Measurements from ENCODE around the gene EAPP.

DNA sequence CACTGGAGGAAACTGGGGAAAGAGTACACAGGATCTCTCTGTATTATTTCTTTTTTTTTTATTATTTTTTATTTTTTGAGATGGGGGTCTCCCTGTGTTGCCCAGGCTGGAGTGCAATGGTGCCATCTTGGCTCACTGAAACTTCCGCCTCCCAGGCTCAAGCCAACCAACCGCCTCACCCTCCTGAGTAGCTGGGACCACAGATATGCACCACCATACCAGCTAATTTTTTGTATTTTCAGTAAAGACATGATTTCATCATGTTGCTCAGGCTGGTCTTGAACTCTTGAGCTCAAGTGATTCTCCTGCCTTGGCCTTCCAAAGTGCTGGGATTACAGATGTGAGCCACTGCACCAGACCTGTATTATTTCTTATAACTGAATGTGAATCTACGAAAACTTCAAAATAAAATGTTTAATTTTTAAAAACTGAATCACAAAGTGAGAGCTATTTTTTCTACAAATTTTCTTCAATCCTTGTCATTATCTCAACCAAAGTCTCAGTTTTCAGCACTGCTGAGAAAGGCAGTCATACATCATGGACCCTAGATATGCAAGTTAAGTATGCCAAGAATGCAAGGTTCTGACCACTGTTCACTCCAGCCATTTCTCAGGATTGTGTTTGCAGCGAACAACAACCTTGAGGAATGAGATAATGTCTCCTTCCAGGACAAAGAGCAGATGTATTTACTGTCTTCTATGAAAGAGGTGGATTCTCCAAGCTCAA, 2.4 kb downstream of the EAPP start:
- no peak for TF ChIP-seq POLR2A (IDR thresholded peaks at IDR 0.05; ENCODE audit: low read length)
- no peak for TF ChIP-seq GATA1 (IDR thresholded peaks at IDR 0.05; ENCODE audit: low read depth, low read length)
